Transverse colon (tissue), 4 donors: ENCODE results near the gene FOXE3. TPM values are rescaled to one million over a fixed set of nuclear protein-coding genes. Genes with fewer than 3 reads are reported as not detected.

Experiments
- DNase-seq: peaks from one replicate; pipeline ENCODE4 v3.0.0-alpha.2; 2019
- H3K27ac ChIP-seq, 4 donors: fragments of 200-600 bp; sonication (generic); 2 replicates each; pipeline ENCODE4 v1.5.1; 2016 to 2018; ENCODE audit warnings: inconsistent platforms in 4 of 4
- H3K27me3 ChIP-seq: fragments of 200-600 bp; sonication (generic); 2 replicates; pipeline ENCODE4 v1.5.1; 2017; ENCODE audit warnings: inconsistent platforms
- H3K36me3 ChIP-seq, 4 donors: fragments of 200-600 bp; sonication (generic); 2 replicates each; pipeline ENCODE4 v1.5.1; 2017 to 2019; ENCODE audit warnings: inconsistent platforms in 4 of 4
- H3K4me1 ChIP-seq, 4 donors: fragments of 200-600 bp; sonication (generic); 2 replicates each; pipeline ENCODE4 v1.5.1; 2017 to 2020; ENCODE audit warnings: inconsistent platforms in 4 of 4
- H3K4me3 ChIP-seq, 4 donors: fragments of 200-600 bp; sonication (generic); 1 replicate in 1 of 4; 2 replicates in 3 of 4; pipeline versions ENCODE4 v1.5.1 to v1.6.1; 2017 to 2019; ENCODE audit warnings: inconsistent platforms in 4 of 4
- H3K9me3 ChIP-seq, 2 donors: fragments of 200-600 bp; sonication (generic); 2 replicates each; pipeline ENCODE4 v1.5.1; 2017 to 2019; ENCODE audit warnings: inconsistent platforms in 2 of 2
- CTCF ChIP-seq, 5 experiments: fragments of 200-600 bp in 3 of 5; fragments of 450-650 bp in 2 of 5; sonication (generic) in 3 of 5; IDR thresholded peaks; 1 replicate in 2 of 5; 2 replicates in 3 of 5; pipeline ENCODE4 v1.5.1; 2016 to 2017; ENCODE audit warnings: antibody characterized with exemption in 5 of 5, inconsistent platforms in 3 of 5, mild to moderate bottlenecking in 2 of 5, moderate library complexity in 1 of 5
- EP300 ChIP-seq: sonication (generic); formaldehyde crosslinking; IDR thresholded peaks from one replicate; pipeline ENCODE4 v1.6.1; 2017; ENCODE audit warnings: antibody characterized with exemption, low read depth
- POLR2A ChIP-seq: fragments of 450-650 bp; IDR thresholded peaks from one replicate; pipeline ENCODE4 v1.6.1; 2016; ENCODE audit warnings: antibody characterized with exemption, mild to moderate bottlenecking, moderate library complexity
- POLR2AphosphoS5 ChIP-seq, 3 donors: sonication (generic); formaldehyde crosslinking; IDR thresholded peaks; one replicate each; pipeline ENCODE4 v1.6.1; 2016; ENCODE audit warnings: antibody characterized with exemption in 3 of 3
- WGBS, 2 donors: methylation state at CpG; one replicate each; pipeline ENCODE4 v1.1.5; 2018; ENCODE audit warnings: low coverage in 1 of 2; 5-methylcytosine and 5-hydroxymethylcytosine counted together
- in situ Hi-C, 4 donors: fragments of 200-750 bp; cut with MboI; loops; one replicate each; pipeline versions ENCODE4 v1.15.0 to v1.15.1; 2017; ENCODE audit warnings: low sequenced_read_pairs in 3 of 4, low pct_ligation_motif_present in 1 of 4, low pct_unique_long_range_greater_than_20kb in 1 of 4
- intact Hi-C: fragments of 100-400 bp; cut with DNase I; formaldehyde crosslinking; loops from one replicate; pipeline ENCODE4 v1.15.1; 2023; ENCODE audit warnings: low total_unique reads
- total RNA-seq, 4 donors: library from RNA; depleted of rRNA; stranded (reverse); fragments of >200 nt; gene quantifications; one replicate each; pipeline ENCODE4 v1.1.0, GENCODE V29; 2016

Gene FOXE3
- total RNA-seq, 4 donors from 2014 or later = not detected

- WGBS, 2 donors = 88% methylated on average over 14 of the region's 14 CpGs; no CpG with 5 or more reads in 1 of the 2 donors
- TF ChIP-seq EP300 = no peak
- TF ChIP-seq POLR2AphosphoS5 (IDR thresholded peaks at IDR 0.05) = no peak
- TF ChIP-seq CTCF (IDR thresholded peaks at IDR 0.05) = no peak
- TF ChIP-seq POLR2A = no peak
- Histone ChIP-seq H3K27me3 (peaks cover 27% of the 10 kb centered on the region), H3K4me1 (peaks cover 0 to 3% (median 0%) of the 10 kb centered on the region in 4 donors), H3K9me3 (no peaks in the 10 kb centered on the region), H3K36me3 (no peaks in the 10 kb centered on the region), H3K4me3 (no peak overlapping the region), H3K27ac (no peak overlapping the region)
- in situ Hi-C loops = loop anchor here in 2 of 4 donors (25.0 kb wide), 1 partner anchor 225 kb away; the partner anchor contains the start of gene PDZK1IP1 (in 2 of the 2)
- no peak for DNase-seq
- intact Hi-C loops = no loop called here
Observed at GRCh38 chr1:47412437-47412836, 3.6 kb upstream of the FOXE3 start.

DNA sequence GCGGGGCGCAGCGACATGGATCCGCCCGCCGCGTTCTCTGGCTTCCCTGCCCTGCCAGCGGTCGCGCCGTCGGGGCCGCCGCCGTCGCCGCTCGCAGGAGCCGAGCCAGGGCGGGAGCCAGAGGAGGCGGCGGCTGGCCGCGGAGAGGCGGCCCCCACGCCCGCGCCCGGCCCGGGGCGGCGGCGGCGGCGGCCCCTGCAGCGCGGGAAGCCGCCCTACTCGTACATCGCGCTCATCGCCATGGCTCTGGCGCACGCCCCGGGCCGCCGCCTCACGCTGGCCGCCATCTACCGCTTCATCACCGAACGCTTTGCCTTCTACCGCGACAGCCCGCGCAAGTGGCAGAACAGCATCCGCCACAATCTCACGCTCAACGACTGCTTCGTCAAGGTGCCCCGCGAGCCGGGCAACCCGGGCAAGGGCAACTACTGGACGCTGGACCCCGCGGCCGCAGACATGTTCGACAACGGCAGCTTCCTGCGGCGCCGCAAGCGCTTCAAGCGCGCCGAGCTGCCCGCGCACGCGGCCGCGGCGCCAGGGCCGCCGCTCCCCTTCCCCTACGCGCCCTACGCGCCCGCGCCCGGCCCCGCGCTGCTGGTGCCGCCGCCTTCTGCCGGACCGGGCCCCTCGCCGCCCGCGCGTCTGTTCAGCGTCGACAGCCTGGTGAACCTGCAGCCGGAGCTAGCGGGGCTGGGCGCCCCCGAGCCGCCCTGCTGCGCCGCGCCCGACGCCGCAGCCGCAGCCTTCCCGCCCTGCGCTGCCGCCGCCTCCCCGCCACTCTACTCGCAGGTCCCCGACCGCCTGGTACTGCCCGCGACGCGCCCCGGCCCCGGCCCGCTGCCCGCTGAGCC, 459 bp downstream of the FOXE3 start:
- peak overlapping the region in 3 of 4 donors; percentile 8 to 50 (median 26) for H3K4me3 ChIP-seq
- H3K27me3 ChIP-seq = peaks cover 43% of the 10 kb centered on the region
- in situ Hi-C loops = loop anchor here in 2 of 4 donors (25.0 kb wide), 1 partner anchor 229 kb away; the partner anchor contains the start of gene PDZK1IP1 (in 2 of the 2)
- intact Hi-C loops = no loop called here
- no peaks in the 10 kb centered on the region for H3K36me3 ChIP-seq
- DNase-seq = no peak
- TF ChIP-seq CTCF (IDR thresholded peaks at IDR 0.05) (no peak), POLR2A (no peak), EP300 (no peak), POLR2AphosphoS5 (IDR thresholded peaks at IDR 0.05) (no peak)
- H3K9me3 ChIP-seq = no peaks in the 10 kb centered on the region
- H3K4me1 ChIP-seq = peaks cover 0 to 3% (median 0%) of the 10 kb centered on the region in 4 donors
- H3K27ac ChIP-seq = no peak overlapping the region
- 7% methylated on average over 95 of the region's 134 CpGs; no CpG with 5 or more reads in 1 of the 2 donors for whole genome bisulfite sequencing, 2 donors

GRCh38 chr1:47417170-47418044, 1.3 kb downstream of the FOXE3 start:
- intact Hi-C loops = no loop called here
- Histone ChIP-seq H3K4me1 (peaks cover 0 to 3% (median 0%) of the 10 kb centered on the region in 4 donors), H3K9me3 (no peaks in the 10 kb centered on the region), H3K36me3 (no peaks in the 10 kb centered on the region), H3K4me3 (peak overlapping the region in 3 of 4 donors; percentile 8 to 50 (median 26)), H3K27me3 (peaks cover 43% of the 10 kb centered on the region), H3K27ac (no peak overlapping the region)
- no peak for DNase-seq
- WGBS, 2 donors = 43 to 74% methylated on average over 6 to 36 of the region's 39 CpGs
- TF ChIP-seq CTCF (IDR thresholded peaks at IDR 0.05) (no peak), POLR2AphosphoS5 (IDR thresholded peaks at IDR 0.05) (no peak), EP300 (no peak), POLR2A (no peak)
- in situ Hi-C loops = loop anchor here in 2 of 4 donors (25.0 kb wide), 1 partner anchor 230 kb away; the partner anchor contains the start of gene PDZK1IP1 (in 2 of the 2)
